ENCODE data around the gene ZBTB7C. TPM values are rescaled to one million over a fixed set of nuclear protein-coding genes. Genes with fewer than 3 reads are reported as not detected.

Gene ZBTB7C
- total RNA-seq, 4 donors from 2014 or later, result 5.0 to 14.1 (median 13.3) TPM

GRCh38 chr18:48140731-48141130 lies 268.5 kb downstream of the ZBTB7C start:
- TF ChIP-seq, protein P1, sequence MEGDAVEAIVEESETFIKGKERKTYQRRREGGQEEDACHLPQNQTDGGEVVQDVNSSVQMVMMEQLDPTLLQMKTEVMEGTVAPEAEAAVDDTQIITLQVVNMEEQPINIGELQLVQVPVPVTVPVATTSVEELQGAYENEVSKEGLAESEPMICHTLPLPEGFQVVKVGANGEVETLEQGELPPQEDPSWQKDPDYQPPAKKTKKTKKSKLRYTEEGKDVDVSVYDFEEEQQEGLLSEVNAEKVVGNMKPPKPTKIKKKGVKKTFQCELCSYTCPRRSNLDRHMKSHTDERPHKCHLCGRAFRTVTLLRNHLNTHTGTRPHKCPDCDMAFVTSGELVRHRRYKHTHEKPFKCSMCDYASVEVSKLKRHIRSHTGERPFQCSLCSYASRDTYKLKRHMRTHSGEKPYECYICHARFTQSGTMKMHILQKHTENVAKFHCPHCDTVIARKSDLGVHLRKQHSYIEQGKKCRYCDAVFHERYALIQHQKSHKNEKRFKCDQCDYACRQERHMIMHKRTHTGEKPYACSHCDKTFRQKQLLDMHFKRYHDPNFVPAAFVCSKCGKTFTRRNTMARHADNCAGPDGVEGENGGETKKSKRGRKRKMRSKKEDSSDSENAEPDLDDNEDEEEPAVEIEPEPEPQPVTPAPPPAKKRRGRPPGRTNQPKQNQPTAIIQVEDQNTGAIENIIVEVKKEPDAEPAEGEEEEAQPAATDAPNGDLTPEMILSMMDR (IDR thresholded peaks at IDR 0.05), result no peak
- DNase-seq (ENCODE audit: low spot score) (no peak), ATAC-seq (ENCODE audit: low FRiP score) (no peak)

DNA sequence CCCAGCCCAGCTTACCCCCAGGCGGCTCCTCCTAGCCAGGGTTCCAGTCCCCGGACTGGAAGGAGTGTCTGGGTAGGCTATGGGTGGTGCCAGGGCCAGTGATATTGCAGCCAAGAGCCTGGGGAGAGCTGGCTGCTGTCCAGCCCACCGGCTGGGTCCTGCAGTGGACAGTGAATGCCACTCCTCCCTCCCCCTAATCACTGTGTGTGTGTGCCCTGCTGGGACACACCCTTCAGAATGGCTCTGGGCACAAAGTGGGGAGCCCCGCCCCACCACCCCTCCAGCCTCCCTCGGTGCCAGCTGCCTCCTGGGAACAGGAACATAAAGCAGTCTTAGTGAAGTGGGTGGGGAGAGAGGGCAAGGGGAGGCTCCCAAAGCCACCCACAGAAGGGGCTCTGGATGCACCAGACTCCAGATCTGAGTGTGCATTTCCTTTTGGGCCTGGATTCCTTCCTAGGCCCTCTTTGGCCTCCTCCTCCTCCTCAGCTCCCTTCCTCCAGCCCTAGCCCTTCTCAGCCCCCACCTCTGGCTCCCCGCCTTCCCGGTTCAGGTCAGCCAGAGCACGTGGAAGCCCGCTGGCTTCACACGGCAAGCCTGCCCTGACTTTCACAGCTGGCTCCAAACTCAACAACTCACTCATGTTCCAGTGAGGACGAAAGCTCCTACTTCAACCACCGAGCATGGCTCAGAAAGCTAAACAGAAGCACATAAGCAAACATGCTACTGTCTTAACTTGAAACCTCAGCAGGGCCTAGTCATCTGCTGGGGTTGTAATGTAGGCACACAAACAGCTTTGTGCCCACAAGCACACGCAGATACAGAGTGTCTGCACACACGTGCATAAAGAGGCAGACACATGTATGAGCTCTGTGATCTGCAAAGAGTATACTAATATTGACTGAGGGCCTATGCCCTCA lies 269.5 kb downstream of the ZBTB7C start:
- DNase-seq (ENCODE audit: low spot score) (no peak), ATAC-seq (ENCODE audit: low FRiP score) (peak; percentile 34)
- TF ChIP-seq, protein P1 (IDR thresholded peaks at IDR 0.05), result no peak

- no peak for ATAC-seq (ENCODE audit: low FRiP score)
- no peak for DNase-seq (ENCODE audit: low spot score)
- TF ChIP-seq, protein P1 (IDR thresholded peaks at IDR 0.05), result no peak
Measured at GRCh38 chr18:48138660-48139430, 270.3 kb downstream of the ZBTB7C start.

GRCh38 chr18:48138210-48138609 lies 271.0 kb downstream of the ZBTB7C start:
- DNase-seq (ENCODE audit: low spot score) (no peak), ATAC-seq (ENCODE audit: low FRiP score) (no peak)
- TF ChIP-seq, protein P1 (IDR thresholded peaks at IDR 0.05), result no peak

DNA sequence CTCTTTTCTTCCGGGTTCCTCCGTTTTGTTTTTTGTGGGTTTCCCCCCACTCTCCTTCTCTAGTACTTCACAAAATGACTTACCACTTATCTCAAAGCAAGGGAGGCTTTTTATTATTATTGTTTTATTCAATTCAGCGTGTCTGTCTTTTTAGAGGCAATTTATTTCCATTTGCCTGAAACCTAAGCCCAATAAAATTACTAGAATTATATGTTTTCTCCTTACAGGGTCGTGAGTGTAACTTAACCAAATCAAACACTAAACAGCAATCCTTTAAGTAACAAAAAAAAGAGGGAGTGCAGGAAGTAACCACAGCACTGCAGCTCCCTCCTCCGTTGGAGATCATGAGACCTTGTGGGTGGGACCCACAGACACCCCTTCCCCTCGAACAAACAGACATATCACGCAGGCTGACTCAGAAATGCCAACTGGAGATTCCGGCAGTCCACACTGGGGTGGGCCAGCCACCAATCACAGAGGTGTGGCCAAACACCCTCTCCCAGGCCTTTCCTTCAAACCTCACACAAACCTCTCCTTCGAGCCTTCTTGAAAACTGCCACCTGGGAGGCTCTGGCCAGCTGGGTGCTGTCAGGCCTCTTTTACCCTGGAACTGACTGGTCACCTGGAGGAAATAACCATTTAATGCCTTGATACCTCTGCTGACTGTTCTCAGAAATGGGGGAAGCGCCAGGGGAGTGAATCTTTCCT lies 271.7 kb downstream of the ZBTB7C start:
- TF ChIP-seq, protein P1 (IDR thresholded peaks at IDR 0.05), result no peak
- DNase-seq (ENCODE audit: low spot score) (no peak), ATAC-seq (ENCODE audit: low FRiP score) (peak; percentile 59)

DNA sequence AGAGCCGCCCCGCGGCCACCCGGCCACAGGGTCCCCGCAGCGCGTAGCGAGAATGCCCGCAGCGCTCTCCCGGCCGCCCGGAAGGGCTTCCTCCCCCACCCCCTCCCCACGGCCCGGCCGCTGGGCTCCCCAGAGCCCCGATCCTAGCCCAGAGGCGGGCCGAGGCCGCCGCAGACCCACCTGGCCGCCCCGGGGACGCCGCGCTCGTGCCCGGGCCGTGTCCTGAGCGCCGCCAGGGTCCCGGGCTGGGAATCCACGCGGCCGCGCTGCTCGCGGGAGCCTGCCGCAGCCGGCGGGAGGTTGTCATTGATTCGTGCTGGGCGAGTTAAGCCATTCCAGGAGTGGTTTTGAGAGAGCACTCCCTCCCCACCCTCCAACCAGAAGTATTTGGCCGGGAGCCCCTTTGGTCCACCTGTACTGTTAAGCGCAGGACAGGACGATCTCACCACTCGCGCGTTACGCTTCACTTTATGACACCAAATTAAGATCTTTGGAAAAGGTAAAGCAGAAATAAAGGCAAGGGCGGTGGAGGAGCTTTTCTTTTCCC lies 272.3 kb downstream of the ZBTB7C start:
- TF ChIP-seq, protein P1 (IDR thresholded peaks at IDR 0.05), result no peak
- ATAC-seq (ENCODE audit: low FRiP score) (no peak), DNase-seq (ENCODE audit: low spot score) (no peak)
